ENCODE data around the gene FERMT2.

GRCh38 chr14:52848626-52849025, 102.2 kb downstream of the FERMT2 start:
- TF ChIP-seq CTCF (IDR thresholded peaks at IDR 0.05) (no peak), POLR2A (IDR thresholded peaks at IDR 0.05; ENCODE audit: low read length) (no peak)
